Measurements from ENCODE around the gene SUGCT. TPM values are rescaled to one million over a fixed set of nuclear protein-coding genes. Genes with fewer than 3 reads are reported as not detected.

SUGCT gene
- total and polyA plus RNA-seq, 9 of the 15 experiments (the other 6 are each of a cell fraction or from before 2014, with no cell fraction given), result 0.58 to 2.5 (median 1.4) TPM

DNA sequence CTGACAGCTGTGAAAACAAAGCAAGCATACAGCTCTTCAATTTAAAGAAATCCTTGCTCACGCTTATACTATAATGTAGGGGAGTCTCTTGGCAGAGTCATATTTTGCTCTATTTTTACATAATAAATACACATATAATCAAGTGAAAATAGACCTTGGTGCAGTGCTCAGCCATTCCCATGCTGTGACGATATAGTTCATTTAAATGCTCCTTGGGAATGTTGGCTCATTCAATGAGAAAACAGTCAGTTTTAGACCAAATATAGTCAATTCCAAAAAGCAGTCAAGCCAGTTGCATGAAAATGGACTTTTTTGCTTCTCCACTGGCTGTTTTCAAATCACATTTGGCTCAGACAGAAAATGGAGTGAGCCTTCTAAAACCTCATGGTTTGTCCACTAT is 587.4 kb downstream of the SUGCT start:
- Histone ChIP-seq H3K4me2 (ENCODE audit: insufficient read depth, low read length) (no peak overlapping the region), H4K20me1 (replicated peaks; ENCODE audit: control insufficient read depth, insufficient read depth, low read length) (no peaks in the 10 kb centered on the region), H3K9me1 (ENCODE audit: control insufficient read depth, insufficient read depth, low read length) (no peaks in the 10 kb centered on the region), H2AFZ (ENCODE audit: low read depth, low read length) (no peak overlapping the region), H3K27me3 (ENCODE audit: control insufficient read depth in 2 of 2, insufficient read depth in 2 of 2, low read length in 2 of 2) (no peaks in the 10 kb centered on the region), H3K79me2 (ENCODE audit: control insufficient read depth, insufficient read depth, low read length) (no peaks in the 10 kb centered on the region), H3K4me3 (no peak overlapping the region), H3K9me3 (replicated peaks; ENCODE audit: control insufficient read depth, insufficient read depth, low read depth, low read length) (no peaks in the 10 kb centered on the region), H3K27ac (ENCODE audit: extremely low read depth, low read depth, low read length) (no peak overlapping the region), H3K4me1 (replicated peaks in 1 of 2; ENCODE audit: control insufficient read depth in 2 of 2, insufficient read depth in 2 of 2, low read length in 2 of 2) (no peaks in the 10 kb centered on the region; a peak in 1 of 5 replicates), H3K36me3 (ENCODE audit: control insufficient read depth, insufficient read depth, low read length) (no peaks in the 10 kb centered on the region), H3K9ac (ENCODE audit: insufficient read depth in 1 of 2, low read depth in 2 of 2, low read length in 2 of 2) (no peak overlapping the region)
- ChIA-PET CTCF (ENCODE audit: low intra/inter-chr PET ratio) (no interaction called here), POLR2A (no interaction called here)
- 4% methylated on average over 2 of the region's 2 CpGs for WGBS (ENCODE audit: insufficient coverage, low coverage, missing lambda C conversion rate)
- in situ Hi-C loops (cut with MboI) (no loop called here), intact Hi-C loops (cut with micrococcal nuclease) (no loop called here)
- no TSS peak for BruUV-seq (replicated peaks)
- TF ChIP-seq CXXC5 (CRISPR knock-in tag; IDR thresholded peaks at IDR 0.05), result no peak
- TF ChIP-seq, protein P1, sequence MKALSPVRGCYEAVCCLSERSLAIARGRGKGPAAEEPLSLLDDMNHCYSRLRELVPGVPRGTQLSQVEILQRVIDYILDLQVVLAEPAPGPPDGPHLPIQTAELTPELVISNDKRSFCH (CRISPR knock-in tag; IDR thresholded peaks at IDR 0.05), result no peak
- TF ChIP-seq, protein P1 (tag; IDR thresholded peaks at IDR 0.05), result no peak
- TF ChIP-seq FUS (optimal IDR thresholded peaks at IDR 0.05; ENCODE audit: low read depth, low read length), result no peak
- TF ChIP-seq ZNF23 (CRISPR knock-in tag; IDR thresholded peaks at IDR 0.05), result no peak
- TF ChIP-seq, protein P2, sequence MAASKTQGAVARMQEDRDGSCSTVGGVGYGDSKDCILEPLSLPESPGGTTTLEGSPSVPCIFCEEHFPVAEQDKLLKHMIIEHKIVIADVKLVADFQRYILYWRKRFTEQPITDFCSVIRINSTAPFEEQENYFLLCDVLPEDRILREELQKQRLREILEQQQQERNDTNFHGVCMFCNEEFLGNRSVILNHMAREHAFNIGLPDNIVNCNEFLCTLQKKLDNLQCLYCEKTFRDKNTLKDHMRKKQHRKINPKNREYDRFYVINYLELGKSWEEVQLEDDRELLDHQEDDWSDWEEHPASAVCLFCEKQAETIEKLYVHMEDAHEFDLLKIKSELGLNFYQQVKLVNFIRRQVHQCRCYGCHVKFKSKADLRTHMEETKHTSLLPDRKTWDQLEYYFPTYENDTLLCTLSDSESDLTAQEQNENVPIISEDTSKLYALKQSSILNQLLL (CRISPR knock-in tag; IDR thresholded peaks at IDR 0.05; ENCODE audit: borderline replicate concordance), result no peak
- no peak for TF ChIP-seq MEF2A (IDR thresholded peaks at IDR 0.05; ENCODE audit: control insufficient read depth, low read depth, low read length)
- TF ChIP-seq ASH1L (IDR thresholded peaks at IDR 0.05; ENCODE audit: borderline replicate concordance, low read depth, partially characterized antibody), result no peak
- no peak for TF ChIP-seq ZNF12 (CRISPR knock-in tag; IDR thresholded peaks at IDR 0.05)
- TF ChIP-seq, protein P3, sequence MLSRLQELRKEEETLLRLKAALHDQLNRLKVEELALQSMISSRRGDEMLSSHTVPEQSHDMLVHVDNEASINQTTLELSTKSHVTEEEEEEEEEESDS (CRISPR knock-in tag; IDR thresholded peaks at IDR 0.05), result no peak
- TF ChIP-seq PYGO2 (tag; IDR thresholded peaks at IDR 0.05), result no peak
- TF ChIP-seq ZFX (CRISPR knock-in tag; IDR thresholded peaks at IDR 0.05), result no peak
- TF ChIP-seq FOXP1 (CRISPR knock-in tag; IDR thresholded peaks at IDR 0.05), result no peak
- TF ChIP-seq ZNF717 (CRISPR knock-in tag; IDR thresholded peaks at IDR 0.05), result no peak
- no peak for TF ChIP-seq ZBTB1 (CRISPR knock-in tag; IDR thresholded peaks at IDR 0.05; ENCODE audit: borderline replicate concordance, low read depth)
- no peak for ATAC-seq
- no peak for DNase-seq (ENCODE audit: extremely low read depth in 1 of 4, low spot score in 3 of 4)
- no peak for FAIRE-seq

Measured in K562 (cell line).